A549 (cell line): ENCODE measurements around the gene ADAMTS15.

Source experiments
- BHLHE40 ChIP-seq: IDR thresholded peaks from 2 replicates; pipeline ENCODE4 v1.6.1; 2012; ENCODE audit warnings: low read depth, low read length, inconsistent platforms
- EHF ChIP-seq: fragments of 250-450 bp; sonication (Bioruptor Pico); IDR thresholded peaks from 2 replicates; pipeline ENCODE4 v1.5.0; 2020; ENCODE audit warnings: mild to moderate bottlenecking
- EHMT2 ChIP-seq: fragments of 200-600 bp; sonication (generic); IDR thresholded peaks from 2 replicates; pipeline ENCODE4 v1.6.1; 2016; ENCODE audit warnings: antibody characterized with exemption, low read depth, mild to moderate bottlenecking, moderate library complexity
- EP300 ChIP-seq, 2 experiments: fragments of >200 bp; sonication (Bioruptor Twin); formaldehyde crosslinking; IDR thresholded peaks; 2 replicates in 1 of 2; 3 replicates in 1 of 2; pipeline ENCODE4 v1.6.1; 2016 to 2017
- ESRRA ChIP-seq: fragments of 150-350 bp; IDR thresholded peaks from 2 replicates; pipeline ENCODE4 v1.6.1; 2014; ENCODE audit warnings: mild to moderate bottlenecking, low read length, borderline replicate concordance
- MAZ ChIP-seq: fragments of 150-350 bp; IDR thresholded peaks from 2 replicates; pipeline ENCODE4 v1.6.1; 2014; ENCODE audit warnings: antibody characterized with exemption, low read depth, low read length, borderline replicate concordance
- NFE2L2 ChIP-seq: fragments of 150-350 bp; conservative IDR thresholded peaks from 2 replicates; pipeline ENCODE4 v1.6.1; 2014; ENCODE audit warnings: low read length
- NPAS2 ChIP-seq: fragments of 250-450 bp; sonication (Bioruptor Pico); IDR thresholded peaks from 2 replicates; pipeline ENCODE4 v1.8.0; 2022; ENCODE audit warnings: mild to moderate bottlenecking, moderate library complexity, borderline replicate concordance
- POLR2A ChIP-seq: IDR thresholded peaks from 2 replicates; pipeline ENCODE4 v1.6.1; 2012; ENCODE audit warnings: mild to moderate bottlenecking, low read length
- RAD21 ChIP-seq, 2 experiments: fragments of >200 bp in 1 of 2; sonication (Bioruptor Twin) in 1 of 2; formaldehyde crosslinking in 1 of 2; IDR thresholded peaks in 1 of 2; conservative IDR thresholded peaks in 1 of 2; 2 replicates in 1 of 2; 3 replicates in 1 of 2; pipeline ENCODE4 v1.6.1; 2012 to 2018; ENCODE audit warnings: inconsistent platforms in 1 of 2
- ZSCAN20 ChIP-seq: fragments of 250-450 bp; sonication (Bioruptor Pico); IDR thresholded peaks from 2 replicates; pipeline ENCODE4 v1.8.0; 2022; ENCODE audit warnings: mild to moderate bottlenecking, moderate library complexity
- TF ChIP-seq, protein P1 (sequence below): fragments of >200 bp; sonication (Bioruptor Twin); formaldehyde crosslinking; IDR thresholded peaks from 3 replicates; pipeline ENCODE4 v1.5.1; 2016
- TF ChIP-seq, protein P2 (sequence below): fragments of 200-600 bp; sonication (generic); IDR thresholded peaks from 2 replicates; pipeline ENCODE4 v1.6.1; 2016; ENCODE audit warnings: antibody characterized with exemption, mild to moderate bottlenecking, moderate library complexity
- TF ChIP-seq, protein P3 (sequence below): fragments of 250-450 bp; sonication (Bioruptor Pico); IDR thresholded peaks from 2 replicates; pipeline ENCODE4 v1.5.0; 2020; ENCODE audit warnings: low read depth, mild to moderate bottlenecking, moderate library complexity

DNA sequence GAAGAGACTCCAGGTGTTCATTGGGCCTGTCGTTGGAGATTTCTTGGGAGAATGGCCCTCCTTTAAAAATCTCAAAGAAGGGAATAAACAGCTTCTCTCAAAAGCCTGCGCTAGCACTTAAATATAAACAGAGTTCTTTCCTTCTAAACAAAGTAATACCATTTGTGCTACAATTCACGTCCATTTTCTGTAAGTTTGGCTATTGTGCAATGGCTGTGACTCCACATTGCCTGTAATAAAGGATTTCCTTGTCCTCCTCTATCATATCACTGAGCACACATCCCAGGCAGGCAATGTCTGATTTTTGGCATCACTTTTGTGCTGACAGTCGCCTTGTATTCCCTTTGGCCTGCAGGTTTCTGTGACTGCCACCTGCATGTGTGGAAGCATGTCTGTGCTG lies 15.1 kb upstream of the ADAMTS15 start:
- TF ChIP-seq, protein P1, sequence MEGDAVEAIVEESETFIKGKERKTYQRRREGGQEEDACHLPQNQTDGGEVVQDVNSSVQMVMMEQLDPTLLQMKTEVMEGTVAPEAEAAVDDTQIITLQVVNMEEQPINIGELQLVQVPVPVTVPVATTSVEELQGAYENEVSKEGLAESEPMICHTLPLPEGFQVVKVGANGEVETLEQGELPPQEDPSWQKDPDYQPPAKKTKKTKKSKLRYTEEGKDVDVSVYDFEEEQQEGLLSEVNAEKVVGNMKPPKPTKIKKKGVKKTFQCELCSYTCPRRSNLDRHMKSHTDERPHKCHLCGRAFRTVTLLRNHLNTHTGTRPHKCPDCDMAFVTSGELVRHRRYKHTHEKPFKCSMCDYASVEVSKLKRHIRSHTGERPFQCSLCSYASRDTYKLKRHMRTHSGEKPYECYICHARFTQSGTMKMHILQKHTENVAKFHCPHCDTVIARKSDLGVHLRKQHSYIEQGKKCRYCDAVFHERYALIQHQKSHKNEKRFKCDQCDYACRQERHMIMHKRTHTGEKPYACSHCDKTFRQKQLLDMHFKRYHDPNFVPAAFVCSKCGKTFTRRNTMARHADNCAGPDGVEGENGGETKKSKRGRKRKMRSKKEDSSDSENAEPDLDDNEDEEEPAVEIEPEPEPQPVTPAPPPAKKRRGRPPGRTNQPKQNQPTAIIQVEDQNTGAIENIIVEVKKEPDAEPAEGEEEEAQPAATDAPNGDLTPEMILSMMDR = no peak
- TF ChIP-seq, protein P2, sequence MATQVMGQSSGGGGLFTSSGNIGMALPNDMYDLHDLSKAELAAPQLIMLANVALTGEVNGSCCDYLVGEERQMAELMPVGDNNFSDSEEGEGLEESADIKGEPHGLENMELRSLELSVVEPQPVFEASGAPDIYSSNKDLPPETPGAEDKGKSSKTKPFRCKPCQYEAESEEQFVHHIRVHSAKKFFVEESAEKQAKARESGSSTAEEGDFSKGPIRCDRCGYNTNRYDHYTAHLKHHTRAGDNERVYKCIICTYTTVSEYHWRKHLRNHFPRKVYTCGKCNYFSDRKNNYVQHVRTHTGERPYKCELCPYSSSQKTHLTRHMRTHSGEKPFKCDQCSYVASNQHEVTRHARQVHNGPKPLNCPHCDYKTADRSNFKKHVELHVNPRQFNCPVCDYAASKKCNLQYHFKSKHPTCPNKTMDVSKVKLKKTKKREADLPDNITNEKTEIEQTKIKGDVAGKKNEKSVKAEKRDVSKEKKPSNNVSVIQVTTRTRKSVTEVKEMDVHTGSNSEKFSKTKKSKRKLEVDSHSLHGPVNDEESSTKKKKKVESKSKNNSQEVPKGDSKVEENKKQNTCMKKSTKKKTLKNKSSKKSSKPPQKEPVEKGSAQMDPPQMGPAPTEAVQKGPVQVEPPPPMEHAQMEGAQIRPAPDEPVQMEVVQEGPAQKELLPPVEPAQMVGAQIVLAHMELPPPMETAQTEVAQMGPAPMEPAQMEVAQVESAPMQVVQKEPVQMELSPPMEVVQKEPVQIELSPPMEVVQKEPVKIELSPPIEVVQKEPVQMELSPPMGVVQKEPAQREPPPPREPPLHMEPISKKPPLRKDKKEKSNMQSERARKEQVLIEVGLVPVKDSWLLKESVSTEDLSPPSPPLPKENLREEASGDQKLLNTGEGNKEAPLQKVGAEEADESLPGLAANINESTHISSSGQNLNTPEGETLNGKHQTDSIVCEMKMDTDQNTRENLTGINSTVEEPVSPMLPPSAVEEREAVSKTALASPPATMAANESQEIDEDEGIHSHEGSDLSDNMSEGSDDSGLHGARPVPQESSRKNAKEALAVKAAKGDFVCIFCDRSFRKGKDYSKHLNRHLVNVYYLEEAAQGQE = no peak
- TF ChIP-seq ZSCAN20 (CRISPR knock-in tag) (no peak), RAD21 (conservative IDR thresholded peaks at IDR 0.05 in 1 of 2, IDR thresholded peaks at IDR 0.05 in 1 of 2) (no peak), NFE2L2 (no peak), ESRRA (no peak), BHLHE40 (no peak), EHF (CRISPR knock-in tag) (no peak), POLR2A (no peak), NPAS2 (no peak), MAZ (no peak), EP300 (IDR thresholded peaks at IDR 0.05) (no peak), EHMT2 (no peak)
- TF ChIP-seq, protein P3, sequence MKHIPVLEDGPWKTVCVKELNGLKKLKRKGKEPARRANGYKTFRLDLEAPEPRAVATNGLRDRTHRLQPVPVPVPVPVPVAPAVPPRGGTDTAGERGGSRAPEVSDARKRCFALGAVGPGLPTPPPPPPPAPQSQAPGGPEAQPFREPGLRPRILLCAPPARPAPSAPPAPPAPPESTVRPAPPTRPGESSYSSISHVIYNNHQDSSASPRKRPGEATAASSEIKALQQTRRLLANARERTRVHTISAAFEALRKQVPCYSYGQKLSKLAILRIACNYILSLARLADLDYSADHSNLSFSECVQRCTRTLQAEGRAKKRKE = no peak
